ENCODE data around the gene LRCH2.

The LRCH2 gene

DNA sequence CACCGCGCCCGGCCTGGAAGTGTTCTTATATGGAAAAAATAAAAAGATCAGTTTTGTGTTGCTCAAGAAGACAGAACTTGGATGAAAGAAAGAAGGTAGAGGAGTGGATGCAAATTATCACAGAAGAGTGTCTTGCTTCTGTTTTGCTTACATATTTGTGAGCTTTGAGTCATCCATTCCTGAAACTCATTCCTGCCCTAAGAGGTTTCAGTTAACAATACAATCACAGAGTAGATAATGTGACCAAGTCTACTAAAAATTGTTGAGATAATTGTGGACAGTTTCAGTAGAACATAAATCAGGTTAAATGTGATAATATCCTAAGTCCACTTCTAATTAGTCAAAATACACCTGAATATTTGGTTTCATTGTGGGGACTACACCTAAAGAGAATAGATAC lies 26.4 kb upstream of the LRCH2 start:
- POLR2A ChIA-PET, result interaction anchor here (0.7 kb wide), 1 partner anchor 594 kb away, joined by 3 read pairs; no protein-coding TSS in a partner anchor
- DNase-seq (ENCODE audit: low read depth, low spot score), result peak; percentile 3
- H3K4me3 ChIP-seq (ENCODE audit: low read depth, low read length), result no peak overlapping the region
- CTCF ChIA-PET, result no interaction called here
- TF ChIP-seq, protein P1, sequence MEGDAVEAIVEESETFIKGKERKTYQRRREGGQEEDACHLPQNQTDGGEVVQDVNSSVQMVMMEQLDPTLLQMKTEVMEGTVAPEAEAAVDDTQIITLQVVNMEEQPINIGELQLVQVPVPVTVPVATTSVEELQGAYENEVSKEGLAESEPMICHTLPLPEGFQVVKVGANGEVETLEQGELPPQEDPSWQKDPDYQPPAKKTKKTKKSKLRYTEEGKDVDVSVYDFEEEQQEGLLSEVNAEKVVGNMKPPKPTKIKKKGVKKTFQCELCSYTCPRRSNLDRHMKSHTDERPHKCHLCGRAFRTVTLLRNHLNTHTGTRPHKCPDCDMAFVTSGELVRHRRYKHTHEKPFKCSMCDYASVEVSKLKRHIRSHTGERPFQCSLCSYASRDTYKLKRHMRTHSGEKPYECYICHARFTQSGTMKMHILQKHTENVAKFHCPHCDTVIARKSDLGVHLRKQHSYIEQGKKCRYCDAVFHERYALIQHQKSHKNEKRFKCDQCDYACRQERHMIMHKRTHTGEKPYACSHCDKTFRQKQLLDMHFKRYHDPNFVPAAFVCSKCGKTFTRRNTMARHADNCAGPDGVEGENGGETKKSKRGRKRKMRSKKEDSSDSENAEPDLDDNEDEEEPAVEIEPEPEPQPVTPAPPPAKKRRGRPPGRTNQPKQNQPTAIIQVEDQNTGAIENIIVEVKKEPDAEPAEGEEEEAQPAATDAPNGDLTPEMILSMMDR (IDR thresholded peaks at IDR 0.05; ENCODE audit: insufficient read depth, low read length, missing control alignments), result no peak

GRCh38 chrX:115259238-115259875 lies 25.5 kb upstream of the LRCH2 start:
- DNase-seq (ENCODE audit: low read depth, low spot score), result peak; percentile 7
- no peak overlapping the region for H3K4me3 ChIP-seq (ENCODE audit: low read depth, low read length)
- CTCF ChIA-PET, result no interaction called here
- POLR2A ChIA-PET, result no interaction called here
- TF ChIP-seq, protein P1 (IDR thresholded peaks at IDR 0.05; ENCODE audit: insufficient read depth, low read length, missing control alignments), result no peak

- POLR2A ChIA-PET, result no interaction called here
- no peak overlapping the region for H3K4me3 ChIP-seq (ENCODE audit: low read depth, low read length)
- CTCF ChIA-PET, result no interaction called here
- no peak for DNase-seq (ENCODE audit: low read depth, low spot score)
- TF ChIP-seq, protein P1 (IDR thresholded peaks at IDR 0.05; ENCODE audit: insufficient read depth, low read length, missing control alignments), result no peak
Measured at GRCh38 chrX:115257711-115258110, 23.8 kb upstream of the LRCH2 start.

GRCh38 chrX:115255003-115255402 lies 21.1 kb upstream of the LRCH2 start:
- DNase-seq (ENCODE audit: low read depth, low spot score), result no peak
- ChIA-PET POLR2A (no interaction called here), CTCF (no interaction called here)
- no peak overlapping the region for H3K4me3 ChIP-seq (ENCODE audit: low read depth, low read length)
- TF ChIP-seq, protein P1 (IDR thresholded peaks at IDR 0.05; ENCODE audit: insufficient read depth, low read length, missing control alignments), result no peak

DNA sequence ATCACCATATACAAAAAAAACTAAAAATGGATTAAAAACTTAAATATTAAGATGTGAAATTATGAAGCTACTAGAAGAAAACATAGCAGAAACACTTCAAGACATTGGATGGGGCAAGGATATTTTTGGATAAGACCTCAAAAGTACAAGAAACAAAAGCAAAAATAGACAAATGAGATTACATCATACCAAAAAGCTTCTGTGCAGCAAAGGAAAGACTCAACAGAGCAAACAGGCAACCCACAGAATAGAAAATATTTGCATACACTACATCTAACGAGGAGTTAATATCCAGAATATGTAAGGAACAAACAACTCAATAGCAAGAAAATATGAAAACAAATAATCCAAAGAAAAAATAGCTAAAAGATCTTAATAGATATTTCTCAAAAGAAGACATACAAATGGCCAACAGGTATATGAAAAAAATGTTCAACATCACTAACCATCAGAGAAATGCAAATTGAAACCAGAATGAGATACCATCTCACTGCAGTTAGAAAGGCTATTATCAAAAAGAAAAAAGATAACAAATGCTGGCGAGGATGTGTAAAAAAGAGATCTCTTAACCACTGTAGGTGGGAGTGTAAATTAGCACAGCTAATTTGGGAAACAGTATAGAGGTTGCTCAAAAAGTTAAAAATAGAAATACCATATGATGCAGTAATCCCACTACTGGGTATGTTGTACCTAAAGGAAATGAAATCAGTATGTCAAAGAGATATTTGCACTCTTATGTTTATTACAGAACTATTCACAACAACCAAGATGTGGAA lies 17.8 kb upstream of the LRCH2 start:
- POLR2A ChIA-PET, result no interaction called here

DNA sequence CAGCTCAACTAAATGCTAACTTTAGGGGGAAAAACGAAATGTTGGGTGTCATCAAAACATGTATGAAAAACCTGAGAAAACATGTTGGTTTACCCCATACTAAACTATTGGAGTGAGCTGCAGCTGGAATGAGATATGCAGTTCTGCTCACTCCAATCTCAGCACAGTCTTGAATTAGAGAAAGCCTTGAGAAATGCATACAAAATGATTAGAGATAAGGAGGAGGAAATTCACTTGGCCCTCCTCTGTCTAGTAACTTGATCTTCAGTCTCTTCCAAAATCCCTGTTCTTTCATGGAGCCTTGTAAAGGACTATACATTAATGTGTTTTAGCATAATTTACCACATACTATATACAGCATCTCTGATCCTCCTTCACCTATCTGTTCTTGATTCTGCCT lies 3.2 kb upstream of the LRCH2 start:
- H3K4me3 ChIP-seq (ENCODE audit: low read depth, low read length), result no peak overlapping the region
- ChIA-PET CTCF (no interaction called here), POLR2A (no interaction called here)
- DNase-seq (ENCODE audit: low read depth, low spot score), result no peak
- TF ChIP-seq, protein P1 (IDR thresholded peaks at IDR 0.05; ENCODE audit: insufficient read depth, low read length, missing control alignments), result no peak

More for the DNA sequence above, 17.8 kb upstream of the LRCH2 start:
- CTCF ChIA-PET, result no interaction called here
- TF ChIP-seq, protein P1 (IDR thresholded peaks at IDR 0.05; ENCODE audit: insufficient read depth, low read length, missing control alignments), result no peak
- H3K4me3 ChIP-seq (ENCODE audit: low read depth, low read length), result no peak overlapping the region
- DNase-seq (ENCODE audit: low read depth, low spot score), result no peak

Data from AG04449 (cell line).